H1 (cell line): ENCODE data around the gene SKA1. TPM values are rescaled to one million over a fixed set of nuclear protein-coding genes. Genes with fewer than 3 reads are reported as not detected.

Experiments used
- CTCF ChIA-PET: fragments of 300-600 bp; sonication (Branson Sonifier 250); formaldehyde crosslinking; loops from one replicate; lab custom pipeline; 2021; ENCODE audit not compliant: partially characterized antibody; lab: Charles Lee
- POLR2A ChIA-PET: fragments of 300-600 bp; sonication (Branson Sonifier 250); formaldehyde crosslinking; loops from one replicate; lab custom pipeline; 2021; ENCODE audit warnings: inconsistent platforms; ENCODE audit not compliant: partially characterized antibody; lab: Charles Lee
- DNase-seq, 2 experiments: peaks; one replicate each; pipeline versions ENCODE4 v3.0.0 to v3.0.0-alpha.2; 2010 to 2022; ENCODE audit warnings: low spot score in 2 of 2, low read depth in 1 of 2, mixed read lengths in 1 of 2
- FAIRE-seq: peaks from 2 replicates; lab custom pipeline; 2011; peaks lifted over from hg19 to GRCh38; lab: Jason Lieb, UNC
- H2AFZ ChIP-seq: 2 replicates; pipeline ENCODE4 v1.8.1; 2012; ENCODE audit warnings: low read length, inconsistent platforms
- H2AK5ac ChIP-seq: 2 replicates; pipeline ENCODE4 v1.6.1; 2013; ENCODE audit warnings: low read depth, low read length
- H2BK120ac ChIP-seq: replicated peaks from 2 replicates; pipeline ENCODE3; 2013; ENCODE audit warnings: low read depth, low read length, inconsistent platforms
- H2BK12ac ChIP-seq: 2 replicates; pipeline ENCODE4 v1.6.1; 2013; ENCODE audit warnings: low read depth, low read length
- H2BK15ac ChIP-seq: 2 replicates; pipeline ENCODE4 v1.6.1; 2013; ENCODE audit warnings: low read length
- H2BK20ac ChIP-seq: 2 replicates; pipeline ENCODE4 v1.6.1; 2013; ENCODE audit warnings: low read length
- H2BK5ac ChIP-seq: 2 replicates; pipeline ENCODE4 v1.6.1; 2013; ENCODE audit warnings: low read depth, low read length
- H3K14ac ChIP-seq: 2 replicates; pipeline ENCODE4 v1.6.1; 2013; ENCODE audit warnings: inconsistent platforms; ENCODE audit not compliant: insufficient read length
- H3K18ac ChIP-seq: 2 replicates; pipeline ENCODE4 v1.6.1; 2013; ENCODE audit warnings: low read length; ENCODE audit errors: extremely low read depth
- H3K23ac ChIP-seq: 2 replicates; pipeline ENCODE4 v1.6.1; 2013; ENCODE audit warnings: inconsistent platforms; ENCODE audit not compliant: insufficient read length
- H3K23me2 ChIP-seq: 2 replicates; pipeline ENCODE4 v1.6.1; 2013; ENCODE audit warnings: low read depth, low read length
- H3K27ac ChIP-seq: 2 replicates; pipeline ENCODE4 v1.6.1; 2011; ENCODE audit warnings: low read depth, low read length, inconsistent platforms
- H3K27me3 ChIP-seq, 4 experiments: replicated peaks in 1 of 4; 1 replicate in 1 of 4; 2 replicates in 3 of 4; pipeline versions ENCODE4 v1.6.1 to v1.8.1; 2011 to 2013; ENCODE audit warnings: low read length in 3 of 4, mild to moderate bottlenecking in 3 of 4, inconsistent platforms in 2 of 4, mixed read lengths in 2 of 4, moderate library complexity in 1 of 4; ENCODE audit not compliant: control insufficient read depth in 3 of 4, insufficient read depth in 3 of 4; ENCODE audit errors: extremely low read depth in 1 of 4
- H3K36me3 ChIP-seq, 4 experiments: 2 replicates each; pipeline versions ENCODE4 v1.6.1 to v1.8.1; 2011 to 2013; ENCODE audit warnings: mild to moderate bottlenecking in 4 of 4, low read length in 3 of 4, moderate library complexity in 2 of 4, control low read depth in 1 of 4, inconsistent platforms in 1 of 4; ENCODE audit not compliant: insufficient read depth in 4 of 4, control insufficient read depth in 2 of 4
- H3K4ac ChIP-seq: replicated peaks from 2 replicates; pipeline ENCODE3; 2013; ENCODE audit warnings: low read length, low read depth, mixed read lengths, inconsistent platforms; ENCODE audit not compliant: insufficient read length
- H3K4me1 ChIP-seq, 4 experiments: replicated peaks in 1 of 4; 1 replicate in 1 of 4; 2 replicates in 3 of 4; pipeline versions ENCODE4 v1.6.1 to v1.8.1; 2011 to 2013; ENCODE audit warnings: low read length in 3 of 4, inconsistent platforms in 2 of 4, mixed read lengths in 1 of 4; ENCODE audit not compliant: insufficient read depth in 4 of 4, control insufficient read depth in 3 of 4
- H3K4me2 ChIP-seq, 2 experiments: 2 replicates each; pipeline versions ENCODE4 v1.6.1 to v1.8.1; 2011 to 2013; ENCODE audit warnings: low read depth in 2 of 2, low read length in 2 of 2, control low read depth in 1 of 2, inconsistent platforms in 1 of 2, mild to moderate bottlenecking in 1 of 2; ENCODE audit not compliant: insufficient read depth in 1 of 2
- H3K4me3 ChIP-seq, 4 experiments: fragments of 200-600, 300-600 bp in 1 of 4; sonication (generic), shearing (Covaris generic), sonication (Bioruptor Twin) in 1 of 4; 2 replicates each; pipeline versions ENCODE4 v1.5.1 to v1.8.1; 2011 to 2016; ENCODE audit warnings: low read length in 4 of 4, low read depth in 3 of 4, control low read depth in 2 of 4, inconsistent platforms in 2 of 4, mild to moderate bottlenecking in 2 of 4, mixed read lengths in 1 of 4, moderate library complexity in 1 of 4; ENCODE audit not compliant: insufficient read depth in 2 of 4; ENCODE audit errors: extremely low read depth in 1 of 4
- H3K56ac ChIP-seq: replicated peaks from 2 replicates; pipeline ENCODE3; 2013; ENCODE audit warnings: low read depth, mild to moderate bottlenecking, mixed read lengths, low read length, inconsistent platforms; ENCODE audit not compliant: insufficient read length
- H3K79me1 ChIP-seq: 2 replicates; pipeline ENCODE4 v1.6.1; 2013; ENCODE audit warnings: low read depth, low read length, control low read depth
- H3K79me2 ChIP-seq, 2 experiments: 2 replicates each; pipeline versions ENCODE4 v1.6.1 to v1.8.1; 2012 to 2013; ENCODE audit warnings: low read length in 2 of 2, mild to moderate bottlenecking in 2 of 2, inconsistent platforms in 1 of 2; ENCODE audit not compliant: insufficient read depth in 2 of 2, control insufficient read depth in 1 of 2
- H3K9ac ChIP-seq, 4 experiments: replicated peaks in 1 of 4; 1 replicate in 1 of 4; 2 replicates in 3 of 4; pipeline versions ENCODE4 v1.6.1 to v1.8.1; 2011 to 2013; ENCODE audit warnings: low read depth in 3 of 4, low read length in 3 of 4, control low read depth in 2 of 4, mild to moderate bottlenecking in 2 of 4, moderate library complexity in 2 of 4, inconsistent platforms in 1 of 4; ENCODE audit errors: extremely low read depth in 1 of 4
- H3K9me3 ChIP-seq, 2 experiments: 2 replicates each; pipeline versions ENCODE4 v1.6.1 to v1.8.1; 2012 to 2013; ENCODE audit warnings: mild to moderate bottlenecking in 2 of 2, moderate library complexity in 2 of 2, control low read depth in 1 of 2, inconsistent platforms in 1 of 2, low read depth in 1 of 2, low read length in 1 of 2, mixed read lengths in 1 of 2; ENCODE audit not compliant: insufficient read depth in 2 of 2
- H4K20me1 ChIP-seq, 2 experiments: replicated peaks in 1 of 2; 2 replicates each; pipeline versions ENCODE3 to v1.8.1; 2011 to 2013; ENCODE audit warnings: inconsistent platforms in 2 of 2, low read length in 2 of 2, mild to moderate bottlenecking in 1 of 2; ENCODE audit not compliant: insufficient read depth in 2 of 2, control insufficient read depth in 1 of 2
- H4K5ac ChIP-seq: 2 replicates; pipeline ENCODE4 v1.6.1; 2013; ENCODE audit warnings: low read length, low read depth, mixed read lengths, inconsistent platforms; ENCODE audit not compliant: insufficient read length
- H4K8ac ChIP-seq: 2 replicates; pipeline ENCODE4 v1.8.0; 2013; ENCODE audit warnings: mild to moderate bottlenecking, moderate library complexity, low read length, inconsistent platforms; ENCODE audit not compliant: insufficient read depth; ENCODE audit errors: extremely low read depth
- H4K91ac ChIP-seq: replicated peaks from 2 replicates; pipeline ENCODE3; 2013; ENCODE audit warnings: low read length, mixed read lengths, inconsistent platforms; ENCODE audit not compliant: insufficient read length
- BCL11A ChIP-seq, 2 experiments: IDR thresholded peaks; one replicate each; pipeline ENCODE4 v1.6.1; 2011; ENCODE audit warnings: low read depth in 2 of 2, low read length in 2 of 2, mild to moderate bottlenecking in 2 of 2
- CEBPB ChIP-seq: IDR thresholded peaks from 2 replicates; pipeline ENCODE4 v1.6.1; 2012; ENCODE audit warnings: low read depth, low read length
- CREB1 ChIP-seq: IDR thresholded peaks from 2 replicates; pipeline ENCODE4 v1.6.1; 2012; ENCODE audit warnings: inconsistent platforms
- EZH2 ChIP-seq: fragments of 200-600 bp; sonication (generic); IDR thresholded peaks from 2 replicates; pipeline ENCODE4 v1.7.1; 2012; ENCODE audit warnings: low read depth, mild to moderate bottlenecking, moderate library complexity, low read length, inconsistent platforms; ENCODE audit not compliant: severe bottlenecking
- HDAC2 ChIP-seq, 2 experiments: fragments of 300-600 bp in 1 of 2; sonication (generic) in 1 of 2; IDR thresholded peaks; 2 replicates each; pipeline ENCODE4 v1.6.1; 2011 to 2012; ENCODE audit warnings: low read depth in 2 of 2, low read length in 2 of 2, mild to moderate bottlenecking in 2 of 2, moderate library complexity in 2 of 2, borderline replicate concordance in 1 of 2, inconsistent platforms in 1 of 2
- JUN ChIP-seq: IDR thresholded peaks from 2 replicates; pipeline ENCODE4 v1.6.1; 2011; ENCODE audit warnings: low read depth, mild to moderate bottlenecking, improper control_type of control experiment, low read length
- KDM1A ChIP-seq: fragments of 200-600, 300-600 bp; sonication (generic); IDR thresholded peaks from 2 replicates; pipeline ENCODE4 v1.7.1; 2016; ENCODE audit warnings: mild to moderate bottlenecking, low read length, borderline replicate concordance
- MAFK ChIP-seq: IDR thresholded peaks from 2 replicates; pipeline ENCODE4 v1.6.1; 2012; ENCODE audit warnings: low read depth, mild to moderate bottlenecking, improper control_type of control experiment, low read length
- POLR2AphosphoS5 ChIP-seq: IDR thresholded peaks from 2 replicates; pipeline ENCODE4 v1.6.1; 2011; ENCODE audit warnings: low read depth, low read length
- RFX5 ChIP-seq: IDR thresholded peaks from 2 replicates; pipeline ENCODE4 v1.6.1; 2011; ENCODE audit warnings: low read depth, low read length, improper control_type of control experiment, borderline replicate concordance
- SIX5 ChIP-seq: IDR thresholded peaks from 2 replicates; pipeline ENCODE4 v1.6.1; 2011; ENCODE audit warnings: mild to moderate bottlenecking, low read depth, low read length
- SP1 ChIP-seq: IDR thresholded peaks from 2 replicates; pipeline ENCODE4 v1.6.1; 2011; ENCODE audit warnings: low read depth, low read length
- SUZ12 ChIP-seq: fragments of 200-600 bp; sonication (generic); IDR thresholded peaks from 2 replicates; pipeline ENCODE4 v1.6.1; 2012; ENCODE audit warnings: mild to moderate bottlenecking, inconsistent platforms, low read length, moderate library complexity, mixed read lengths
- TAF1 ChIP-seq: IDR thresholded peaks from 2 replicates; pipeline ENCODE4 v1.6.1; 2011; ENCODE audit warnings: mild to moderate bottlenecking, low read depth, low read length
- TEAD4 ChIP-seq: IDR thresholded peaks from 2 replicates; pipeline ENCODE4 v1.6.1; 2012; ENCODE audit warnings: low read depth, low read length, inconsistent platforms, mixed read lengths
- polyA plus RNA-seq, 7 experiments: library from polyadenylated mRNA; depleted of rRNA in 3 of 7; stranded (reverse) in 5 of 7; unstranded in 2 of 7; fragments of >200 nt in 5 of 7; fragments of 200-250 nt in 2 of 7; gene quantifications; 1 replicate in 5 of 7; 2 replicates in 1 of 7; 4 replicates in 1 of 7; pipeline versions ENCODE4 v1.2.1 to v1.2.3, GENCODE V29; 2011 to 2013; ENCODE audit warnings: missing spikeins in 2 of 7, mixed read lengths in 2 of 7
- total RNA-seq: library from RNA; stranded (reverse); fragmentation: NEBNext Ultra II Directional; extraction: Animal tissue kit (Norgen Biotek cat#: 25700); gene quantifications from 2 replicates; pipeline ENCODE4 v1.2.1, GENCODE V29; 2021
- TF ChIP-seq, protein P1 (sequence below): IDR thresholded peaks from 2 replicates; pipeline ENCODE4 v1.6.1; 2012; ENCODE audit warnings: inconsistent platforms

SKA1 gene
- total and polyA plus RNA-seq, 2 of the 8 experiments (the other 6 are each of a cell fraction or from before 2014, with no cell fraction given) = 8.6 to 22.9 TPM

DNA sequence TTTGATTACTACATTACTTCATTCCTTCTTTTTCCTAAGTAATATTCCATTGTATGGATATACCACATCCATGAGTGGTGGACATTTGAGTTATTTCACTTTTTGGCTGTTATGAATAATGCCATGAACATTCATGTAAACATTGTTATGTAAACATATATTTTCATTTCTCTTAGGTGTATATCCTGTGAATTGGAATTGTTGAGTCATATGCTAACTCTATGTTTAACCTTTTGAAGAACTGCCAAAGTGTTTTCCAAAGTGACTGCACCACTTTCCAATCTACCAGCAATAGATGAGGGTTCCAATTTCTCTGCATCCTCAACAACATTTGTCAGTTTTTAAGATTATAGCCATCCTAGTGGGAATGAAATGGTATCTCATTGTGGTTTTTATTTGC lies 44.7 kb upstream of the SKA1 start:
- Histone ChIP-seq H3K4me2 (no peak overlapping the region), H3K9me3 (no peaks in the 10 kb centered on the region), H2BK15ac (no peak overlapping the region), H3K9ac (no peak overlapping the region), H2AFZ (no peak overlapping the region), H2BK5ac (no peak overlapping the region), H3K23me2 (no peaks in the 10 kb centered on the region; the same call in 1 of the 2 replicates), H3K79me1 (no peaks in the 10 kb centered on the region), H3K18ac (no peak overlapping the region), H4K5ac (no peak overlapping the region), H2AK5ac (no peak overlapping the region), H3K79me2 (no peaks in the 10 kb centered on the region), H3K56ac (no peak overlapping the region), H4K8ac (no peak overlapping the region), H2BK120ac (no peak overlapping the region), H2BK20ac (no peak overlapping the region), H3K4me3 (no peak overlapping the region), H3K23ac (no peak overlapping the region), H3K4ac (no peak overlapping the region), H2BK12ac (no peak overlapping the region), H4K20me1 (no peaks in the 10 kb centered on the region), H3K27me3 (no peaks in the 10 kb centered on the region), H3K4me1 (no peaks in the 10 kb centered on the region), H3K27ac (no peak overlapping the region), H3K36me3 (no peaks in the 10 kb centered on the region), H4K91ac (no peak overlapping the region), H3K14ac (no peak overlapping the region)
- ChIA-PET CTCF (no interaction called here), POLR2A (no interaction called here)
- FAIRE-seq = no peak
- no peak for DNase-seq
- TF ChIP-seq TEAD4 = no peak
- TF ChIP-seq TAF1 = no peak
- TF ChIP-seq SIX5 = no peak
- no peak for TF ChIP-seq SUZ12
- no peak for TF ChIP-seq KDM1A
- TF ChIP-seq MAFK = no peak
- TF ChIP-seq HDAC2 (IDR thresholded peaks at IDR 0.05; ENCODE audit: borderline replicate concordance in 1 of 2, low read depth in 2 of 2, low read length in 2 of 2) = no peak
- no peak for TF ChIP-seq CEBPB
- no peak for TF ChIP-seq CREB1
- TF ChIP-seq SP1 = no peak
- TF ChIP-seq EZH2 = no peak
- no peak for TF ChIP-seq JUN
- no peak for TF ChIP-seq BCL11A (IDR thresholded peaks at IDR 0.05; ENCODE audit: low read depth in 2 of 2, low read length in 2 of 2)
- no peak for TF ChIP-seq RFX5
- TF ChIP-seq POLR2AphosphoS5 = no peak
- TF ChIP-seq, protein P1, sequence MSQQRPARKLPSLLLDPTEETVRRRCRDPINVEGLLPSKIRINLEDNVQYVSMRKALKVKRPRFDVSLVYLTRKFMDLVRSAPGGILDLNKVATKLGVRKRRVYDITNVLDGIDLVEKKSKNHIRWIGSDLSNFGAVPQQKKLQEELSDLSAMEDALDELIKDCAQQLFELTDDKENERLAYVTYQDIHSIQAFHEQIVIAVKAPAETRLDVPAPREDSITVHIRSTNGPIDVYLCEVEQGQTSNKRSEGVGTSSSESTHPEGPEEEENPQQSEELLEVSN = no peak
